SJCRH30 (cell line): ENCODE measurements around the gene USP10. TPM values are rescaled to one million over a fixed set of nuclear protein-coding genes. Genes with fewer than 3 reads are reported as not detected.
A peak's percentile ranks its signal among the peaks of the same experiment; 100 is the strongest.

Experiments
- DNase-seq, 2 experiments: peaks; one replicate each; pipeline ENCODE4 v3.0.0-alpha.2; 2015 to 2020
- H3K27ac ChIP-seq: fragments of 250-450 bp; sonication (Bioruptor Pico); 2 replicates; pipeline ENCODE4 v1.5.1; 2020; ENCODE audit warnings: mild to moderate bottlenecking, moderate library complexity
- H3K27me3 ChIP-seq: fragments of 250-450 bp; sonication (Bioruptor Pico); 2 replicates; pipeline ENCODE4 v1.5.1; 2020; ENCODE audit warnings: mild to moderate bottlenecking, moderate library complexity
- H3K36me3 ChIP-seq: fragments of 250-450 bp; sonication (Bioruptor Pico); 2 replicates; pipeline ENCODE4 v1.5.1; 2020; ENCODE audit warnings: mild to moderate bottlenecking, moderate library complexity
- H3K4me1 ChIP-seq: fragments of 250-450 bp; sonication (Bioruptor Pico); 2 replicates; pipeline ENCODE4 v1.5.1; 2020; ENCODE audit warnings: mild to moderate bottlenecking, moderate library complexity
- H3K4me3 ChIP-seq: fragments of 250-450 bp; sonication (Bioruptor Pico); 2 replicates; pipeline ENCODE4 v1.5.1; 2020; ENCODE audit warnings: mild to moderate bottlenecking, moderate library complexity
- H3K9me3 ChIP-seq: fragments of 250-450 bp; sonication (Bioruptor Pico); replicated peaks from 2 replicates; pipeline ENCODE4 v1.5.1; 2020; ENCODE audit warnings: mild to moderate bottlenecking, moderate library complexity
- total RNA-seq: library from RNA; depleted of rRNA; stranded (reverse); fragments of >200 nt; shearing (Covaris generic); gene quantifications from 2 replicates; pipeline ENCODE4 v1.2.3, GENCODE V29; 2014; rRNA removed

The USP10 gene, protein sequence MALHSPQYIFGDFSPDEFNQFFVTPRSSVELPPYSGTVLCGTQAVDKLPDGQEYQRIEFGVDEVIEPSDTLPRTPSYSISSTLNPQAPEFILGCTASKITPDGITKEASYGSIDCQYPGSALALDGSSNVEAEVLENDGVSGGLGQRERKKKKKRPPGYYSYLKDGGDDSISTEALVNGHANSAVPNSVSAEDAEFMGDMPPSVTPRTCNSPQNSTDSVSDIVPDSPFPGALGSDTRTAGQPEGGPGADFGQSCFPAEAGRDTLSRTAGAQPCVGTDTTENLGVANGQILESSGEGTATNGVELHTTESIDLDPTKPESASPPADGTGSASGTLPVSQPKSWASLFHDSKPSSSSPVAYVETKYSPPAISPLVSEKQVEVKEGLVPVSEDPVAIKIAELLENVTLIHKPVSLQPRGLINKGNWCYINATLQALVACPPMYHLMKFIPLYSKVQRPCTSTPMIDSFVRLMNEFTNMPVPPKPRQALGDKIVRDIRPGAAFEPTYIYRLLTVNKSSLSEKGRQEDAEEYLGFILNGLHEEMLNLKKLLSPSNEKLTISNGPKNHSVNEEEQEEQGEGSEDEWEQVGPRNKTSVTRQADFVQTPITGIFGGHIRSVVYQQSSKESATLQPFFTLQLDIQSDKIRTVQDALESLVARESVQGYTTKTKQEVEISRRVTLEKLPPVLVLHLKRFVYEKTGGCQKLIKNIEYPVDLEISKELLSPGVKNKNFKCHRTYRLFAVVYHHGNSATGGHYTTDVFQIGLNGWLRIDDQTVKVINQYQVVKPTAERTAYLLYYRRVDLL
- 66.2 and 68.3 TPM in 2 replicates for total RNA-seq

DNA sequence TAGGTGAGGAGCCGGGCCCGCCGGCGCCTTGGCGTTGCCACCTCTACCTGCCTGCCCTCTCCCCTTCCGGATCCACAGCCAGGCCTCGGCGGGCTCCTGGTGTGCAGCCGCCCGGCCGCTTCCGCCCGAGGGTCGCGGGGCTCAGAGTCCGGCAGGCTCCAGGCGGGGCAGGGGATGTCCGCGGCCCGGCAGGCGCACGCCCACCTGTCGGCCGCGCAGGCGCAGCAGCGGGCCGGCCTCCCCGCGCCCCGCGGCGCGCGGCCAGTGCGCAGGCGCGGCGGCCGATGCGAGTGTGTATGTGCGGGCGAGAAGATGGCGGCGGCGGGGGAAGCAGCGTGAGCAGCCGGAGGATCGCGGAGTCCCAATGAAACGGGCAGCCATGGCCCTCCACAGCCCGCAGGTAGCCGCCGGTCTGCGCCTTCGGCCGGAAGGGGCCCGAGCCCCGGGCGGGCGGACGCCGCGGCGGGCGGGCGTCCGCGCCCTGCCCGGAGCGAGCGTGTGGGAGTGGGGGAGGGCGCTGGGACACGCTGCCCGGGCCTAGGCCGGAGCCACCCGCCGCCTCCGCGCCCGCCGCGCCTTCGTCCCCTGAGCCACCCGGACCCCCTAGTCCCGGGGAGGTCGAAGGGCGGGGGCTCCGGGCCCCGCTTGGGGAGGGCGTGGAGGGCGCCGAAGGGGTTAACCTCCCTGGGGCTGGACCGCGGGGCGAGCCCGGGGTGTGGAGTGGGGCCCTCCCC, at the start of gene USP10:
Gene USP10 (plus strand): TSS at position 289 of the 734 bp plus-strand sequence. CDS start 91 bp downstream, at position 380.
- Histone ChIP-seq H3K27ac (peak within 1 kb of the TSS; percentile 60), H3K9me3 (no peaks in the 10 kb centered on the region), H3K4me1 (peaks cover 3% of the 10 kb centered on the region), H3K27me3 (no peaks in the 10 kb centered on the region), H3K4me3 (peak within 1 kb of the TSS; percentile 98), H3K36me3 (no peaks in the 10 kb centered on the region)
- DNase-seq: peak; percentile 70 to 82

DNA sequence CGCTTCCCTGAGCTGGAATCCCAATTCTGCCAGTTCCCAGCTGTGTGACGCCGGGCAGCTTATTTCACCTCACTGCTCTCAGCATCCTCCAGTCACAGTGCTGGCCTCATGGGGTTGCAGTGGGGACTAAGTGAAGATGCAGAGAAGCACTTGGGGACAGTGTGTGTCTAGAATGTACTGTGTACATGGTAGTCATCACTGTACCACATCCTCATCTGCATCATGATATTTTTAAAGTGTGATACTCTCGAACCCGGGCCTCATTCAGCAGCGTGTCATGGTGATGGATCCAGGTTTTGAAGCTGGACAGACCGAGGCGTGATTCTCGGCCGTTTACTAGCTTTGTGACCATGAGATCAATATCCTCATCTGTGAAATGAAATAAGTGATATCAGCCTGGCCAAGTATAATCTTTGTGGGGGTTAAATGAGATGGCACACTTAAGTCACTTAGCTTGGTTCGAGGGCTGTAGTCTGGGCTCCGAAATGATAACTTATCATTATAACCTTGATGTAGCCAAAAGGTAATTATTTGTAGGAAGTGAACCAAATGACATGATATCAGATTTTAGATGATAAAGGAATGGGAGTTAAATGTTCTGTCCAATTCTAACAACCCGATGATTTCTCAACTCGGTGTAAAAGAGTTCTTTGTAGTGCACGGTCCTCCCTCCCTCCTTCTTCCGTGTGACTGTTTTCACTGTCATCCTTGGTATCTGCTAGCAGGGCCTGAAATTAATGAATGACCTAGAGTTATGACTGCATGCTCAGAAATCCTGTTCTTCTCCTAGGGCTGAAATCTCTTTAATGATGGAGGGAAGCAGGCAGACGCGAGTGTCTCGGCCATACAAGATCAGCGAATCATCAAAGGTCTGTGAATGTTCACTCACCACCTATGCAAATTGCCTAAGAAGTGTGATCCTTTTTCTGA, 49.5 kb upstream of the USP10 start:
- Histone ChIP-seq H3K36me3 (no peaks in the 10 kb centered on the region), H3K27me3 (no peaks in the 10 kb centered on the region), H3K9me3 (no peaks in the 10 kb centered on the region), H3K27ac (no peak overlapping the region), H3K4me1 (no peaks in the 10 kb centered on the region; the same call in 1 of the 2 replicates), H3K4me3 (no peak overlapping the region)
- DNase-seq: no peak

DNA sequence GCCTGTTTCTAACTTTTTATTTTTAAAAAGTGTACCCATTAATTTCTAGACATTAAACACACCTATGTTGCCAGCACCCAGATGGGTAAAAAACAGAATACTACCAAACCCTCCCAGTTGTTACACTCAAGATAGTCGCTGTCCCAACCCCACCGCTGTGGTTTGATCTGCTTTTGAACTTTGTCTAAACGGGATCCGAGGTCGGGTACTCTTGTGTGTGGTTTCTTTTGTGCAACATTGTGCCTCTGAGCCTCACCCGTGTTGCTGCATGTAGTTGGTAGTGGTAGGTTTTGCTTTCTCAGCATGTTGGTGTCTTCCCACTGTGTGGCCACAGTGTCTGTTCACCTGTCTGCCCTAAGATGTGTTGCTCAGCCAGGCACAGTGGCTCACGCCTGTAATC, 47.2 kb upstream of the USP10 start:
- Histone ChIP-seq H3K27ac (no peak overlapping the region), H3K4me1 (no peaks in the 10 kb centered on the region; the same call in 1 of the 2 replicates), H3K4me3 (no peak overlapping the region), H3K27me3 (no peaks in the 10 kb centered on the region), H3K9me3 (no peaks in the 10 kb centered on the region), H3K36me3 (no peaks in the 10 kb centered on the region)
- DNase-seq: no peak

DNA sequence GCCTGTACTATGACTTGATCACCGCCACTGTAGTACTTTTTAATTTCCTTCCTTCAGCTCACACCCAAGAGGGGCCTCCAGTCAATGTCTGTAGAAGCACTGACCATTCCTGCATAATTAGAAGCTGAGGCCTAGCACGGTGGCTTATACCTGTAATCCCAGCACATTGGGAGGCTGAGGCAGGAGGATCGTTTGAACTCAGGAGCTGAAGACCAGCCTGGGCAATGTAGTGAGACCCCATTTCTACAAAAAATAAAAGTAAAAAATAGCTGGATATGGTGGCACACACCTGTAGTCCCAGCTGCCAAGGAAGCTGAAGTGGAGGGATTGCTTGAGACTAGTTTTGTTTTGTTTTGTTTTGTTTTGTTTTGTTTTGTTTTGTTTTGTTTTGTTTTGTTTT, 45.6 kb upstream of the USP10 start:
- no peak for DNase-seq
- Histone ChIP-seq H3K4me1 (no peaks in the 10 kb centered on the region), H3K36me3 (no peaks in the 10 kb centered on the region; the same call in 1 of the 2 replicates), H3K27me3 (no peaks in the 10 kb centered on the region), H3K27ac (no peak overlapping the region), H3K4me3 (no peak overlapping the region), H3K9me3 (no peaks in the 10 kb centered on the region)

DNA sequence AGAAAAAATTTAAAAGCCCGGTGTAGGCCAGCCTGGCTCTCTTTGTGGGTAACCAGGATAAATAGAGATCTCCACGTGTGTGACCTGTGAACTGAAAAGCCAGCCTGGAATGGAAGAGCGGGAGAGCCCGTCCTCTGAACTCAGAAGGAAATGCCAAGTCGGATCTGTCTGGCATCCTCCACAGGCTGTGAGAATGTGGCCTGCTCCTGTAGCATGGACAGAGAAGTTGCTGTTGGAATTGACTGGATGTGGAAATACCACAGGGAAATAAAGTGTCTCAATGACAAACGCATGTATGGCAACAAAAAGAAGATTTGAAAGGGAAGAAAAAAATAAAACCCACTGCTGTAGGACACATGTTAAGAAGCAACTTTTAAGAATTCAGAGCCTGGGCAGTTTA, 44.8 kb upstream of the USP10 start:
- Histone ChIP-seq H3K27me3 (no peaks in the 10 kb centered on the region), H3K9me3 (no peaks in the 10 kb centered on the region), H3K36me3 (no peaks in the 10 kb centered on the region; the same call in 1 of the 2 replicates), H3K4me1 (no peaks in the 10 kb centered on the region), H3K27ac (no peak overlapping the region), H3K4me3 (no peak overlapping the region)
- no peak for DNase-seq

DNA sequence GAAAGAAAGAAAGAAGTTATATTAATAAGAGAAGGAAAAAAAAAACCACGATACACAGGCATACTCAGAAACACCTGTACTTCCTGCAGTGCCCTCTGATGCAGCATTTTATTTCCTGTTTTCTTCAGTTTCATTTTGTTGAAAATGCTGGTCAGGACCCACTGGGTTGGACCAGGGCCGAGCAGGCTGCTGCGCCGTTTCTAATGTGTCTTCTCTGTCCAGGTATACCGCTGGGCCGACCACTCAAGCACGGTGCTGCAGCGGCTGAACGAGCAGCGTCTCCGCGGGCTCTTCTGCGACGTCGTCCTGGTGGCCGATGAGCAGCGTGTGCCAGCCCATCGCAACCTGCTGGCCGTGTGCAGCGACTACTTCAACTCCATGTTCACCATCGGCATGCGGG, 43.2 kb upstream of the USP10 start:
- Histone ChIP-seq H3K4me1 (no peaks in the 10 kb centered on the region), H3K9me3 (no peaks in the 10 kb centered on the region), H3K27ac (no peak overlapping the region), H3K27me3 (no peaks in the 10 kb centered on the region), H3K36me3 (no peaks in the 10 kb centered on the region; the same call in 1 of the 2 replicates), H3K4me3 (no peak overlapping the region)
- DNase-seq: no peak

DNA sequence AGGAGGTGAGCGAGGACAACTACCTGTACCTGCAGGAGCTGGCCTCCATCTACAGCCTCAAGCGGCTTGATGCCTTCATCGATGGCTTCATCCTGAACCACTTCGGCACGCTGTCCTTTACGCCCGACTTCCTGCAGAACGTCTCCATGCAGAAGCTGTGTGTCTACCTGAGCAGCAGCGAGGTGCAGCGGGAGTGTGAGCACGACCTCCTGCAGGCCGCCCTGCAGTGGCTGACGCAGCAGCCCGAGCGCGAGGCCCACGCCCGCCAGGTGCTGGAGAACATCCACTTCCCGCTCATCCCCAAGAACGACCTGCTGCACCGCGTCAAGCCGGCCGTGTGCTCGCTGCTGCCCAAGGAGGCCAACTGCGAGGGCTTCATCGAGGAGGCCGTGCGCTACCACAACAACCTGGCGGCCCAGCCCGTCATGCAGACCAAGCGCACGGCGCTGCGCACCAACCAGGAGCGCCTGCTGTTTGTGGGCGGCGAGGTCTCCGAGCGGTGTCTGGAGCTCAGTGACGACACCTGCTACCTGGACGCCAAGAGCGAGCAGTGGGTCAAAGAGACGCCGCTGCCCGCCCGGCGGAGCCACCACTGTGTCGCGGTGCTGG, 42.5 kb upstream of the USP10 start:
- Histone ChIP-seq H3K4me3 (no peak overlapping the region), H3K9me3 (no peaks in the 10 kb centered on the region), H3K36me3 (no peaks in the 10 kb centered on the region; the same call in 1 of the 2 replicates), H3K4me1 (no peaks in the 10 kb centered on the region), H3K27me3 (no peaks in the 10 kb centered on the region), H3K27ac (no peak overlapping the region)
- no peak for DNase-seq

DNA sequence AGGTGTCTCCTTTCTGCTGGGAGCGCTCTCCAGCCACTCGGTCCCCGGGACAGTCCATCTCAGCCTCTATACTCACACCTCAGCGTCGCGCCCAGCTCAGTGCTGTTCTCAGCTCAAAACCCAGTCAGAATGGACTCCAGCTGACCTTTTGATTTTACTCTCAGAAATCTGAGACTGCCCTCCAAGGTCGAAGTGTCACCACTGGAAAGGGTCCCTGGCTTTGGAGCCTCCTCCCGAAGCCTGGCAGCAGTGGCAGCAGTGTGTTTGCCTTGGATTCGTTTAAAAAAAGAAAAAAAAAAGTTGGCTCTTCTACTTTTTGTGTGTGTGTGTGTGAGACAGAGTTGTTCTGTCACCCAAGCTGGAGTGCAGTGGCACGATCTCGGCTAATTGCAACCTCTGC, 41.1 kb upstream of the USP10 start:
- no peak overlapping the region for H3K4me3 ChIP-seq
- H3K36me3 ChIP-seq: no peaks in the 10 kb centered on the region; the same call in 1 of the 2 replicates
- H3K27ac ChIP-seq: no peak overlapping the region
- H3K27me3 ChIP-seq: no peaks in the 10 kb centered on the region
- no peaks in the 10 kb centered on the region for H3K4me1 ChIP-seq
- H3K9me3 ChIP-seq: no peaks in the 10 kb centered on the region
- DNase-seq: no peak

DNA sequence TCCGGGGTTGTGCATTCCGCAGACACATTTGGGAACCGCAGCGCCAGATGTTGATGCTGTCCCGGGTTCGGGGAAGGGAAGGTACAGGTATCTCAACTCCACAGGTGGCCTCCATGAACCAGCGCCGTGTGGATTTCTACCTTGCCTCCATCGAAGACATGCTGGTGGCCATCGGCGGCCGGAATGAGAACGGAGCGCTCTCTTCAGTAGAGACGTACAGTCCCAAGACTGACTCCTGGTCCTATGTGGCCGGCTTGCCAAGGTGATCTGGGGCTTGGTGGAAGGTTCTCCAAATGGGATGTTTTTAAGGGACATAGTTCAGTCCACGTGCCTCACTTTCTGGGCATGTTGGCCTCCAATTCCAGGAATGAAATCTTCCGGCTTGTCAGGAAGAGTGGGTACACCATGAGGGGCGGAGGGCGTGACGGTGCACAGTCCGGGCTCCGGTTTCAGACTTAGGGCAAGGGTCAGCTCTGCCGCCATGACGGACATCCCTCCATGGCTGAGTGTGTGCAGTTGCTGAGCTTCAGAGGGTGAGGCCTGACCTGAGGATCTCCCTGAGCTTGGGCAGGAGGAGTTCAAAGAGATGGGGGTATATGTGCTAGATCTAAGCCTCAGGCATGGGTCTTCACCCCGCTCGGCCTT, 40.0 kb upstream of the USP10 start:
- DNase-seq: no peak
- H3K27me3 ChIP-seq: no peaks in the 10 kb centered on the region
- H3K4me3 ChIP-seq: no peak overlapping the region
- no peaks in the 10 kb centered on the region for H3K4me1 ChIP-seq
- no peak overlapping the region for H3K27ac ChIP-seq
- no peaks in the 10 kb centered on the region; the same call in 1 of the 2 replicates for H3K36me3 ChIP-seq
- H3K9me3 ChIP-seq: no peaks in the 10 kb centered on the region

DNA sequence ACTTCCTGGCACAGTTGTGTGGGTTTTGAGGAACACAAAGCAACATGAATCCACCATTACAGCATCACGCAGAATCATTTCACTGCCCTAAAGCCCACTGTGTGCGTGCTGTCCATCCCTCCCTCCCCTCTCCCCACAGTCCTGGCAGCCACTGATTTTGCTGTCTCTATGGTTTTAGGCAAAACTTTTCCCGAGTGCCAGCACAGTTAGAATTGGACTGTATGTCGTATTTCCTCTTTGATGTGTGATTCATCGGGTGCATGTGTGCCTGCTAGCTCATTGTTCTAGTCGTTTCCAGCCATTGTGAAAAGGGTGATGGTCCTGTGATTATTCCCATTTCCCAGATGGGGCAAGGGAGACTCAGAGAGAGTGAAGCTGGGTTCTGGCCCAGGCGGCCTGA, 38.8 kb upstream of the USP10 start:
- Histone ChIP-seq H3K9me3 (no peaks in the 10 kb centered on the region), H3K4me3 (no peak overlapping the region), H3K27ac (no peak overlapping the region), H3K4me1 (no peaks in the 10 kb centered on the region), H3K27me3 (no peaks in the 10 kb centered on the region), H3K36me3 (no peaks in the 10 kb centered on the region; the same call in 1 of the 2 replicates)
- no peak for DNase-seq

DNA sequence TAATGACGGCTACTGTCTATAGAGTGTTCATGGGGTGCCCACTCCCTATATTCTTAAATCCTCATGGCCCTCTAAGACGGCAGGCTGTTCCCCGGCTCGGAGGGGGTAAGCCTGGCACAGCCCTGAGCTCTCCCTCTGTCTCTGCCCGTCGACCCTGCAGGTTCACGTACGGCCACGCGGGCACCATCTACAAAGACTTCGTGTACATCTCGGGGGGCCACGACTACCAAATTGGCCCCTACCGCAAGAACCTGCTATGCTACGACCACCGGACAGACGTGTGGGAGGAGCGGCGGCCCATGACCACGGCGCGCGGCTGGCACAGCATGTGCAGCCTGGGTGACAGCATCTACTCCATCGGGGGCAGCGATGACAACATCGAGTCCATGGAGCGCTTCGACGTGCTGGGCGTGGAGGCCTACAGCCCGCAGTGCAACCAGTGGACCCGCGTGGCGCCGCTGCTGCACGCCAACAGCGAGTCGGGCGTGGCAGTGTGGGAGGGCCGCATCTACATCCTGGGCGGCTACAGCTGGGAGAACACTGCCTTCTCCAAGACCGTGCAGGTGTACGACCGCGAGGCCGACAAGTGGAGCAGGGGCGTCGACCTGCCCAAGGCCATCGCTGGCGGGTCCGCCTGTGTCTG, 38.3 kb upstream of the USP10 start:
- Histone ChIP-seq H3K27me3 (no peaks in the 10 kb centered on the region), H3K4me1 (no peaks in the 10 kb centered on the region), H3K4me3 (no peak overlapping the region), H3K9me3 (no peaks in the 10 kb centered on the region), H3K27ac (no peak overlapping the region), H3K36me3 (no peaks in the 10 kb centered on the region; the same call in 1 of the 2 replicates)
- DNase-seq: no peak

DNA sequence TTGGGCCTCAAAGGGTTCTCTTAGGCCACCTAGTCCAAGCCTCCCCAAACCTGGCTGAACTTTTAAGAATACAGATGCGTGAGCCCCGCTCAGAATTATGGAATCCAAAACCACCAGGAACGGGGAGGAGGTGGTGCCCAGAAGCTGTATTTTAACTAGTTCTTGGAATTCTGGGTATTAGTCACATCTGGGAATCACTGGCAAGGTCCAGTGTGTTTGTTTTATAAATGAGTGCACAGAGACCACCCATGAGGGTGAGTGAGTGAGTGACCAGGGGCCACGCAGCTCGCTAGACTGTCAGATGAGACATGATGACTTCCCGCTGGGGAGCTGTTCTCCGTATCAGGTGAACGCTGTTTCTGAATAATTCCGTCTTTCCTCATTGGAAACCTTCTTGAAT, 37.3 kb upstream of the USP10 start:
- no peaks in the 10 kb centered on the region; the same call in 1 of the 2 replicates for H3K36me3 ChIP-seq
- no peak for DNase-seq
- H3K4me3 ChIP-seq: no peak overlapping the region

More for the DNA sequence above, 37.3 kb upstream of the USP10 start:
- Histone ChIP-seq H3K27me3 (no peaks in the 10 kb centered on the region), H3K27ac (no peak overlapping the region), H3K4me1 (no peaks in the 10 kb centered on the region), H3K9me3 (no peaks in the 10 kb centered on the region)
